RCC 7860 (cell line): ENCODE data around the gene RASGEF1C.
A peak's percentile ranks its signal among the peaks of the same experiment; 100 is the strongest.

Experiments
- DNase-seq: peaks from one replicate; pipeline ENCODE4 v3.0.0-alpha.2; 2015; ENCODE audit warnings: low spot score
- FAIRE-seq: peaks from 2 replicates; lab custom pipeline; 2012; peaks lifted over from hg19 to GRCh38; lab: Jason Lieb, UNC

RASGEF1C gene

DNA sequence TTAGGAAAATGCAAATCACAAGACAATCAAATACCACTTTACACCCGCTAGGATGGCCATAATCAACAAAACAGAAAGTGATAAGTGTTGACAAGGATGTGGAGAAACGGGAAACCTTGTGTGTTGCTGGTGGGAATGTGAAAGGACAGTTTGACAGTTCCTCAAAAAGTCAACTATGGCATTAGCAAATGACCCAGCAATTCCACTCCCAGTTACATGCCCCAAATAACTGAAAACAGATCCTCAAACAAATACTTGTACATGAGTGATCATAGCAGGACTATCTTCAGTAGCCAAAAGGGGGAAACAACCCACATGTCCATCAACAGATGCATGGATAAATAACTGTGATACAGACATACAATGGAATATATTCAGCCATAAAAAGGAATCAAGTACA is 21.2 kb downstream of the RASGEF1C start:
- FAIRE-seq: no peak
- no peak for DNase-seq

DNA sequence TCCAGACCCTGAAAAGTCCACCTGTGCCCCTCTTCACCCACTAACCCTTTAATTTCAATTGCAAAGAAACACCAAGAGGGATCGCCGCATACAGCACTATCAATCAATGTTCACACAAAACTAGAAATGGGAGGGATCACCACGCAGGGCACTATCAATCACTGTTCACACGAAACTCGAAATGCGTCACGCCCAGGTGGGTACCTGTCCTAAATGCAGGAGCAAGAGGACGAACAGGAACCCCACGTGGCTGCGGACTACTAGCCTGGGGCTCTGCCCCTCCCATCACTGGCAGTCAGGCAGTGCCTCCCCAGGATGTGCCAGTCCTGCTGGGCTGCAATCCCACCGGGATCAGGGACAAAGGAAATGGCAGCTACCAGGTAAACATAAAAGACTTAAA is 28.2 kb downstream of the RASGEF1C start:
- no peak for FAIRE-seq

DNA sequence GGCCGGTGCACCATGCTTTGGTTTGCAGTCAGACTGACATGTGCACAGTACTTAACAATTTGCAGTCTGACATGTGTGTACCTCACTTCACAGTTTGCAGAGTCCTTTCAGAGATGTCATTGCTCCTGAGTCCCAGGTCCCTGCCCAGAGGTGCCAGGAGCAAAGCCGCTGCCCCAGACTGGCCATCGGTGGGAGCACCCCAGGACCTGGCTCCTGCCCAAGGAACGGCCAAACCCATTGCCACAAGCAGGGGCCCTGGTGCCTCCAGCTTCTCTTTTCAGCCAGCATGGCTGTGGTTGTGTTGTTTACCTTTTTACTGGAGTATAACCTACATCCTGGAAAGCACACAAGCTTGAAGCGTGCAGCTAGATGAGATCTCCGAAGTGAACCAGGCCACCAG is 28.6 kb downstream of the RASGEF1C start:
- FAIRE-seq (no peak), DNase-seq (no peak)

More for the DNA sequence above, 28.2 kb downstream of the RASGEF1C start:
- DNase-seq: no peak

DNA sequence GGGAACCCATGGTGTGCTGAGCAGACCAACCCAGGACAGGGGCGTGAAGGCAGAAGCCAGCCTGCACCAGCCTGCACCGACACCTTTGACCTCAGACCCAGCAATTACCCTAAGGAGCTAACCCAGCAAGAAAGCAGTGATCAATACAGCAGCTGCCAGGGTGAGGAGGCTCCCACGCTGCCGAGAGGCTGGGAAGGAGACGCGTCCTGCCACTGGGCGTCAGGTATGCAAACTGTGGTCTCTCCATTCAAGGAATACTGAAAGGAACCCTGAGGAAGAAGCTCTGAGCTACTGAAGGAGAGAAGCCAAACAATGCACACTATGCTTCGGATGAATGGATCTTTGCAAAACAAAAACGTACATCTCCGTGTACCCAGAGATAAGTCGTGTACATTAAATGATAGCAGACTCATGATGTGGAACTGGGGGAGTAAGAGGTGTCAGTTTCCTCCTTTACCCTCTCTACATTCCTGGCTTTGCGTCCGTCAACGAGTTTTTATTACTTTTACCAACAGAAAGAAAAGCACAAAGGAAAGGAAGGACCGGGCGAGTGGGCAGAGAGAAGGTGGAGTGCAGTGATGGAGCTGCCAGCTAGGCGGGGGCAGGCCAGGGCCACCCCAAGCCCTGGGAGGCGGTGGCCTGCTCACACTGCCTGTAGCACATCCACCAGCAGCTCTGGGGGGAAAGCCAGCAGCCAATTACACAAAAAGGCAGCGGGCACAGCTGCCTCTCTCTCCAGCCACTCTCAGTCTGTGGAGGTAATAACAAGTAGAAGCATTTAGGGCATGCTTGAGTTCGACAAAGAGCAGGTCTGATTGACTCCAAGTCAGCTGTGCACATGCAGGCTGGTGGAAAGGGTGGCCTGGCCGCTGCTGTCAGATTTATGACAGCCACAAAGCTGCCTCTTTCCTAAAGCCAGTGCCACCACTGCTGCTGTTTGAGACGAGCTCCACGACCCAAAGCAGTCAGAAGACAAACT is 29.3 kb downstream of the RASGEF1C start:
- no peak for DNase-seq
- FAIRE-seq: no peak

DNA sequence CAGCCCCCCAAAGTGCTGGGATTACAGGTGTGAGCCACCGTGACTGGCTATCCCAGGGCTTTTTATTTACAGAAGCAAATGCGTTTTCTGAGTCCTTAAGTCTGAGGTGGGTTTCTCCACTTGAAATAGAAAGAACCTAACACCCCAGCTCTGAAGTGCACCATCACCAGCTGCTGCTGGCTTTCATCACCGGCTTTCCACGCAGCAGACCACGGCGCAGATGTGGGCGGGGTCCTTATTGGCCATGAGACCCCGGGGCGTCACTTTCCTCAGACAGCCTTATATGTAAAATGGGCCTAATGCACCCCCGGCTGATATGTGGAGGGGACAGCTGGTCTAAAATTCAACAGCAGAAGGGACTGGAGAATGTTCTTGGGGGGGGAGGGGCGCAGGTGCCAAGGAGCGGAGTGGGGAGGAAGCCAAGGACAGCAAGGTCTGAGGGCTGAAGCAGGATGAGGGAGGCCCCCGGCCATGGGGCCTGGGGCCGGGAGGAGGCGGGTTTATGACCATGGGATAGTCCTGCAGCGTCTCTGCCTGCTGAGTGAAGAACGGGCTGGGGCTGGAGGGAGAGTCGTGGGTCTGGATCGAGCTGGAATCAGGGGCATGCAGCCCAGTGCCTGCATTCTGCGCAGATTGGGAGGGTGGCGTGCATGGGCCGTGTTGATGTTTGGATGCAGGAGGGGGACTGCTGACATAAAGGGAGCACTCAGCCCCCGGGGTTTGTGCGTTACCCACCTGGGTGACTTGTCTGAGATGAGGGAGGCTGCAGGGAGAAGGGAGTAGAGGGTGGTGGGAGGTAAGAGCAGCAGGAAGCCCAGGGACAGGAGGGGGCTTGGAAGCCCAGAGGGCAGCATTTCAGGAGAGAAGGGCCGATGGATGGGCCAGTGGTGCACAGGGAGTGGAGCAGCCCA is 30.2 kb downstream of the RASGEF1C start:
- DNase-seq: no peak
- no peak for FAIRE-seq

DNA sequence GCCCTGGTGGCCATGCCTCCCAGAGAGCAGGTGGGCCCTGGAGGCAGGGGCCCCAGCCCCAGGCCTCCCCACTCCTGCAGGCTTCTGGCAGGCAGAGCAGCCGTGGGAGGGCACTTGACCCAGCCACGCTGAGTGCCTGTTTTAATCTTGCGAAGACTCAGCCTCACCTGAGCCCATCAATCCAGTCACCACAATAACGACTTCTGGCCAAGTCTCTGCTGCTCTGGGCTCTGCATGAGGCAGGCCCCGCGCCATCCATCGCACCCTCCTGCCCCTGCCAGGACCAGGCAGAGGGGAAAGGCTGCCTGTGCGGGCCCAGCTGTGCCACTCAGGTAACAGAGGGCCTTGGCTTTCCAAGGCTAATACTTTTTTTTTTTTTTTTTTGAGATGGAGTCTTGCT is 32.8 kb downstream of the RASGEF1C start:
- DNase-seq: no peak
- no peak for FAIRE-seq

DNA sequence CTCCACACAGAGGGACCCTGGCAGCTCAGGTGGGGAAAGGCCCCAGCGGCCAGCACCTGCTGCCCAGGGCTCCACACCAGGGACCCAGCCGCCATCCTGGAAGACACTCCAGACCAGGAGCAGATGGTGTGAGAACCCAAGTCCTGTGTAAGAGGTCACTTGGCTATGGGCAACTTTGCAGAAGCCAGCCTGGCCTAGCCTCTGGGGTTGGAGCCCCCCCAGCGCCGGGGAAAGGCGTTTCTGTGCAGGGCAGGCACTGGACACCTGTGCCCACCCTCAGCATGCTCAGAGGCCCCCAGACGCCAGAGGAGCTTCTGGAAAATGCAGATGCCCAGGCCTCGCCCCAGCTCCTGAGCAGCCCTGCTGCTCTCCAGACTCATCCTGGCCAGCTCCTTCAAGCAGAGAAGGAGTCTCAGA is 34.0 kb downstream of the RASGEF1C start:
- no peak for DNase-seq
- no peak for FAIRE-seq

DNA sequence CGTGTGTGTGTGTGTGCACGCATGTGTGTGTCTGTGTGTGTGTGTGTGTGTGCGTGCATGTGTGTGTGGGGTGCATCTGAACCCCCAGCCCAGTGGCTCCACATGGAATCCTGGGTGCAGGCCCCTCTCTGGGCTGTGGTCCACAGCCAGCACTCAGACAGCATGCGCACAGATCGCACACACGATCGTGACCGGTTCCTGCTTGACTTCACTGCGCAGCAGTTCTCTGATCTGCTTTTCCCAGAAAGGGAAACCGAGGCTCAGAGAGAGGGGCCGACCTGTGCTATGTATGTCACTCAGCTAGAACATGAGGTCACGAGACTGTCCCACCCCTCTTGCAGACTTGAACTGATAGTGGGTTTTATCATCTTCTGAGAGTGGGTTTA is 34.4 kb downstream of the RASGEF1C start:
- DNase-seq: no peak
- no peak for FAIRE-seq

DNA sequence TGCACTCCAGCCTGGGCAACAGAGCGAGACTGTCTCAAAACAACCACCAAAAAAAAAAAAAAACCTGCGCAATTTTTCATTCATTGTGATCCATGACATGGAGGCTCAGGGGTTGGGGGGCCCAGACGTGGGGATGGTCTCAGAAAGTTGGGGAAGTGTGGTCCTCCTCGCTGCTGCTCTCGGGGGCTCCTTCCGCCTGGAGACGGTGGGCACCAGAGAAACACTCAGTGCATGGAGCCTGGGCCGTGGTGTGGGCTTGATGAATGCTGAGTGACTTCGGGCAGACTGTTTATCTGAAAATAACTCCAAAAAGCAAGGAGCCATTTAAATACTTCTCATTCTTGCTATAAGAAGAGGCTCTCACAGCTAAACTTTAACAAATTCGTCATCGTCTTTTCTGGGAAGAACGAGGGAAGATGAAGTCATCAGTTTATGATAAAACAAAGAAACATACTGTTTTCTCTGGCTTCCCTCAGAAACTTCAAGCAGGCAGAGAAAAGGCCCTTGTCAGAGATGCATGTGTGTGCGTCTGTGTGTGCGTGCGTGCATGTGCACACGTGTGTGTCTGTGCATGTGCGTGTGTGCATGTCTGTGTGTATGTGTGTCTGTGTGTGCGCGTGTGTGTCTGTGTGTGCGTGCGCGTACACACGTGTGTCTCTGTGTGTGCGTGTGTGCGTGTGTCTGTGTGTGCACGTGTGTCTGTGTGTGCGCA is 35.0 kb downstream of the RASGEF1C start:
- DNase-seq: peak; percentile 31
- FAIRE-seq: peak; percentile 53

DNA sequence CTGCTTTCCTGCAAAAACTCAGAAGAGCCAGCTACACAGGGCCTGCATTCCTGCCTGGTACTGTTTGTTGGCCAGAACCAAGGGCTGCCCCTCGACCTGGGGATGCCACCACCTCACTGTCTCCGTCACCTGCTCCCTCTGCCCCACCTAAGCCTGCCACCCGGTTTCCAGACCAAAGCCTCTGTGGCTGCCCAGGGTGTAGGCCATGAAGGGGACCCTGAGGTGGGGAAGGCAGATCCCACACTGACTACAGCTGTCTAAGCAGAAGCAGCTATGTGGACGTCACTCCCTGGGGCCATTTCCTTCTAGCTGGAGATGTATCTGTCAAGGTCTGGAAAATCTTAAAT is 35.8 kb downstream of the RASGEF1C start:
- no peak for FAIRE-seq

DNA sequence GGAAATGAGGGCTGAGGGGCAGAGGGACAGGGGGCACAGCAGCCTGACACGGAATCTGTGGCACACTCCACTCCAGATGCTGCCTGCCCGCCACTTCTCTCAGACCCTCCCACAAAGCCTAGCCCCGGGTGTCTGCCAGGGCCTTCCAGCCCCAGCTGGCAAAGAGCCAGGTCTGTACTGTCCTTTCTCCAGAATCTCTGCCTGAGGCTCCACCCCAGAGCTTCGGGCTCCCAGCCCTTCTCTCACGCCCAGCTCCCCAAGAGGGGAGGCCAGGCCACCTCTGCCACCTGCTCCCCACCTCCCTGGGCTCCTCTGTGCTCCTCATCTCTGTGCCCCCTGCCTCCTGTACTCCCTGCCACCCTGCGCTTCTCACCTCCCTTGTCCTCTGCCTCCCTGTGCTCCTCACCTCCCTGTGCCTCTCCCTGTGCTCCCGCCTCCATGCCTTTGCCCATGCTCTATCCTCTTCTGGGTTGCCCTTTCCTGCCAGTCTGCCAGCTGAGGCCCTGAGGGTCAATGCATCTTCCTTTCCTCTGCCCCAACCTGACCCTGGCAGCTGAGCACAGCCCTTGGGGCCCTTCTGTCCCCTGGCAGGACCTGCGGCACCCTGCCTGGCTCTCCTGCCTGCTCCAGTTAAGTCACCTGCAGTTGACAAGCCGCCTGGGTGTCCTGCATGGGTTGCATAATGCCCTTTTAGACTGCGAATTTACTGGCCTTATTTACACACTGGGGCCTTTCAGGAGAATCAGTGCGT is 36.4 kb downstream of the RASGEF1C start:
- DNase-seq (no peak), FAIRE-seq (no peak)

More for the DNA sequence above, 35.8 kb downstream of the RASGEF1C start:
- DNase-seq: no peak

DNA sequence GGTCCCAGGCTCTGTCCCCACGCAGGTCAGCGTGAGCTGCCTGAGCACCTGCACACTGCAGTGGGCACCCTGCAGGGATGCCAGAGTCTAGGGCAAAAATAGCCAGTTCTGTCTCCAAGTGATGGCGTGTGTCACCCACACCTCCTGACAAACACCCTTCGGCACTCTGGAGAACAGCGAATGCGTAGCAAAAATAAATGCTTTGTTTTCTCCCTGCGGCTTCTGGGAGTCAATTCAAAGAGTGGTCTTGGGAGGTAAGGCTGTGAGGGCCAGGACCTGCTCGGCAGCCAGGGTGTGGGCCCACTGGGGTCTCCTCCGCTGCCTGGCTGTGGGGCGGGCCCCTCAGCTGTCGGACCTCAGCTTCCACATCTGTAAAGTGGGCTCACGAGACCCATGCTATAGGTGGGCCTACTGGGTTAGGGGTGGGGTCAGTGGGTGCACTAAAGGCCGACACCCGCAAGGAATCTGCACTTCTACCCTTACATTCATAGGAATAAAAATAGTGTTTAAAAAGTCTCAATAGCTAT is 37.4 kb downstream of the RASGEF1C start:
- FAIRE-seq: no peak

DNA sequence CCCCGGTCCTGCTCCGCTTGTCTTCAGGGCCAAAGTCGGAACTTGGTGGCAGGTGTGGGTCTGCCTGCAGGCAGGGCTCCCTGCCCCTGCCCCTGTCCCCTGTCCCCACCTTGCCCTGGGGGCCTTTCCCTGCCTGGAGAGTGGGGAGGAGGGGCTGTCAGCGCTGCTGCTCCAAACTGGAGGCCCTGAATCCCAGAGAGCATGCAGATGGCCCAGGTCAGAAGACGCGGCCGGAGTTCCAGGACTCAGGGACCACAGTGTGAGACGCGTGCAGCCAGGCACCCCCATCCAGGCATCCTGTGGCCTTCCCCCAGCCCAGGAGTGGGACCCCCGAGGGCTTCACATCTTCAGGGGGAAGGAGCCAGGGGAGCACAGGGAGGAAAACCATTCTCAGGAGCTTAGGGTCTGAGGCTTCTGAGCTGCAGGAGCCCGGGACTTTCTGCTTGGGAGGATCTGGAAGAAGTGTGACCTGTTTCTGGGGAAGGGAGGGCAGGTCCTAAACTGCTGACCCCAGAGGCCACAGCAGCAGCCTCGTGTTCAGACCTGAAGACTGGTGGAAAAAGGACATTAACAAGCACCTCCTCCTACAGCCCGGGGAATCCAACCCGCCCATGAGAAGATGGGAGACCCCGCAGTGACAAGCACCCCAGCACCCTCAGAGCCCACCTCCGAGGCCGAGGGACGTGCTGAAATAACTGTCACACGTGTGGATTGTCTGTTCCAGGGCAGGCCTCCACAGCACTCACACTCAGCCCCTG is 38.0 kb downstream of the RASGEF1C start:
- FAIRE-seq (no peak), DNase-seq (no peak)

More for the DNA sequence above, 37.4 kb downstream of the RASGEF1C start:
- no peak for DNase-seq

DNA sequence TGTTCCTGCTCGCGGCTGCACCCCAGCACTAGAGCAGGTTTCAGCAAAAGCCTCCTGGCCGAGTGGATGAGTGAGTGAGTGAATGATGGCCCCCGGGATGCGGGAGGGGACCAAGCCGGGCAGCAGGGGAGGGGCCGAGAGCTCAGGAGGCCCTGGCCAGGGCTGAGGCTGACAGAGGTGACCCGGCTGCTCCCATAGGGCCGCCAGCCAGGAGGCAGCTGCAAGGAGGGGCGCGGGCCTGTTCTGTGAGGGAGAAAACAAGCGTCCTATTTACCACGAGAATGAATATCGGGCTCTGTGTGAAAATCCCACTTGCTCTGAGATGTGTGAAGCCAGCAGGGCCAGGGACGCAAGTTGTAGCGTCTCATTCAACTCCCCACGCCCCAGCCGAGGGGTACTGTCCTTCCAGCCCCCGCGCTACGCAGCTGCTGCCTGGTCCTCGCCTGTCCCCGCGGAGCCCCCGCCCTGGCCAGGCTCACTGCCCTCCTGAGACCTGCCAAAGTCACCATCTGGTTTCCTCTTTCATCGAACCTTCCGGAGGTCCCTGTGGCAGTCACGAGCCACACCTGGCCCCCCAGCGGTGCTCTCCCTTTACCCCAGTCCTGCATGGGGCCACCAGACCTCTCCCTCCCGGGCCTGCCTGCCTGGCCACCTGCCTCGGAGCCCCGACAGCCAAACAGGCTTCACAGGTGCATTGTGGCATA is 38.8 kb downstream of the RASGEF1C start:
- FAIRE-seq (no peak), DNase-seq (no peak)

DNA sequence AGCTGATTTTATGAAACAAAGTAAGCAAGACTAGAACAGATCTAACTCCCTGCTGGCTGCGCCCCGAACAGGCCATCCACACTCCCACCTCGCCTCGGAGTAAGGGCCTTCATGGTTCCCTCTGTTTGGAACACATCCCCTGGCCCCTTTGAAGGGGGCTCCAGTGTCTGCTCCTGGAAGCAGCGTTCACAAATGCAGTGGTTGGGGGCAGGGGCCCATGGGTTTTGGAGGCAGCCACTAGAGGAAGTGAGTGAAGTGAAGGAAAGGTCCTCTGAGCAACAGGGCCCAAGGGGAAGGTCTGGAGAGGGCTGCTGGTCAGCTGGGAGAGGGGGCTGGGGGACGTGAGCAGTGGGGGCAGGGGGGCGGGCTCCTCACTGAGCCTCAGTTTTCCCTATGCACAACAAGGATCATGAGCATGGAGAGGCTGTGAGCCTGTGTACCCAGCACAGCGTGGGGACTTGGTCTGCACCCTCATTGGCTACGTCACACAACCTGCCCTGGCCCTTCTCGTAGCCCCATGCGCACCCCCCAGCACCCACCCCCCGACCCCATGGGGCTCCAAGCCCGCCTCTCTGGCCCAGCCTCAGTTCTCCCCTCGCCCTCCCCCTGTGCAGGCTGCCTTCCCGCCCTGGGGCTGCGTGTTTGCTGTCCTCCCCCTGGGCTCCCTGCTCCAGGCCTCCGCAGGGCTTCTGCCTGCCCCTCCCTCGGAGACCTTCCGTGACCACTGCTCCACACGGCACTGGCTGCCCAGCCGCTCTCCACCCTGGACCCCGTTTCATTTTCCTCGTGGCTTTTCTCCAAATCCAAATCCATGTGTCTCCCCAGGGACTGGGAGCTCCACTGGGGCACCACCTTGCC is 39.5 kb downstream of the RASGEF1C start:
- FAIRE-seq (no peak), DNase-seq (no peak)

DNA sequence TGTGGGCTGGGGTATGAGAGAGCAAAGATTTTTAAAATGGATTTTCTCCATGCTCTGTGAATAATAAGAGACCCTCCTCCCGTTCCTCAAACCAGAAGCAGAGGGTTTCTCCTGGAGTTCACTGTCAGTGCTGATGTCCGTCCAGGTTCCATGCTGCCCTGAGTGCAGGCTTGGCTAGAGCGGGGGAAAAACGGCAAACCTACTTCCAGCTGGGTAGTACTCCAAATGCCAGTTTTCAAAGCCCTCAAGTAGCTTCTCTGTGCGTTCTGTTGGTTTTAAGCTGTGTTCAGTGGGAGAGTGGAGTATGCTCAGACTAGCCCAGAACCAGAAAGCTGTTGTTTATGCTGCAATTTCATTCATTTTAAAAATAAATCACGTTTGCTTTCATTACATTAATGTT is 40.3 kb downstream of the RASGEF1C start:
- no peak for FAIRE-seq
- DNase-seq: no peak

DNA sequence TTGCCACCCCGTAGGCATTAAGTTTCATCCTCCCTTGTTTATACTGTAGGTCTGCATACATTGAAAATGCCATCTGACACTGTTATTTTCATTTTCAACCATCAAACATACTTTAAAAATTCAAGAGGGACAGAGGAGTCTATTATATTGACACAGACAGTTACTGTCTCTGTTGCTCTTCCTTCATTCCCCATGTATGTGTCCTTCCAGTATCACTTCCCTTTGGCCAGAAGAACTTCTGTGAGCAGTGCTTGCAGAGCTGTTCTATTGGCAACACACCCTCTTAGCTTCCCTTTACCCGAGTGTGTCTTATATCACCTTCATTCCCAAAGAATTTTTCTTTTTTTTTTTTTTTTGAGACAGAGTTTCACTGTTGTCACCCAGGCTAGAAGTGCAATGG is 42.8 kb downstream of the RASGEF1C start:
- FAIRE-seq: no peak
- DNase-seq: no peak

DNA sequence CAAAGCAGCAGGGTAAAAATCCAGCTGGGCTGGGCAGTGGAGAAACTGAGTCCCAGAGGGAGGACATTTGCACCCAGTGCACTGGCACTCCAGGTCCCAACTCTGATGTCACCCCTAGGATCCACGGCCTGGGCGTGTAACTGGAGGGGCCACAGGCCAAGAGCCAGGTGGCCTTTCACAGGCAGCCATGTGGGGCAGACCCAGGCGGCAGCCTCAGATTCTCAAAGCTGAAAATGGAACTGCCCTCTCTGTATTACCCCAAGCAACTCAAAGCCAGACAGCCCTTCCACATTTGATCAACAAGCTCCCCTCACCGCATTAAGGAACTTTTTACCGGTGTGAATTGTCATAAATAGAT is 46.7 kb downstream of the RASGEF1C start:
- no peak for DNase-seq
- FAIRE-seq: no peak
